IMR-90 (cell line): ENCODE results near the gene TCF12. TPM values are rescaled to one million over a fixed set of nuclear protein-coding genes. Genes with fewer than 3 reads are reported as not detected.

Source experiments
- ATAC-seq: fragments of 200-7000 bp; cut with Tn5 transposase; 2 replicates; pipeline ENCODE4 v1.9.1; 2020; ENCODE audit warnings: low read depth, mild to moderate bottlenecking, moderate library complexity
- BruUV-seq: library from RNA; stranded (reverse); fragments of 400-500 nt; replicated peaks from 2 replicates; lab custom pipeline; 2021; lab: Mats Ljungman, UMichigan
- CTCF ChIA-PET: fragments of 300-600 bp; formaldehyde crosslinking; extraction: SDS; loops from one replicate; lab custom pipeline; 2021; ENCODE audit warnings: antibody characterized with exemption; lab: Yijun Ruan, JAX
- POLR2A ChIA-PET: fragments of 300-600 bp; sonication (Branson Sonifier 250); formaldehyde crosslinking; loops from one replicate; lab custom pipeline; 2022; ENCODE audit warnings: antibody characterized with exemption; ENCODE audit not compliant: unreplicated experiment; lab: Charles Lee
- DNase-seq: peaks from one replicate; pipeline ENCODE4 v3.0.0; 2013
- H2AFZ ChIP-seq: replicated peaks from 2 replicates; pipeline ENCODE3; 2013; ENCODE audit warnings: low read length, mild to moderate bottlenecking; ENCODE audit not compliant: poor library complexity
- H2AK5ac ChIP-seq: 2 replicates; pipeline ENCODE4 v1.6.1; 2013; ENCODE audit warnings: low read depth, low read length, inconsistent platforms
- H2AK9ac ChIP-seq: replicated peaks from 2 replicates; pipeline ENCODE3; 2013; ENCODE audit warnings: mild to moderate bottlenecking, low read depth, low read length, moderate library complexity; ENCODE audit not compliant: poor library complexity
- H2BK120ac ChIP-seq: 2 replicates; pipeline ENCODE4 v1.6.1; 2013; ENCODE audit warnings: low read depth, low read length, inconsistent platforms
- H2BK15ac ChIP-seq: 3 replicates; pipeline ENCODE4 v1.6.1; 2013; ENCODE audit warnings: low read depth, low read length, inconsistent platforms
- H2BK20ac ChIP-seq: 2 replicates; pipeline ENCODE4 v1.6.1; 2013; ENCODE audit warnings: low read depth, mild to moderate bottlenecking, inconsistent platforms, low read length, moderate library complexity
- H2BK5ac ChIP-seq: 2 replicates; pipeline ENCODE4 v1.6.1; 2013; ENCODE audit warnings: mild to moderate bottlenecking, low read depth, low read length, inconsistent platforms; ENCODE audit not compliant: poor library complexity, severe bottlenecking
- H3K14ac ChIP-seq: replicated peaks from 2 replicates; pipeline ENCODE4 v1.6.1; 2013; ENCODE audit warnings: low read depth, low read length, inconsistent platforms
- H3K18ac ChIP-seq: 2 replicates; pipeline ENCODE4 v1.6.1; 2013; ENCODE audit warnings: low read depth, low read length, control low read depth
- H3K23ac ChIP-seq: 2 replicates; pipeline ENCODE4 v1.6.1; 2013; ENCODE audit warnings: low read depth, low read length, inconsistent platforms
- H3K27ac ChIP-seq: 2 replicates; pipeline ENCODE4 v1.5.1; 2013; ENCODE audit warnings: mild to moderate bottlenecking, control low read depth, low read length; ENCODE audit not compliant: insufficient read depth
- H3K27me3 ChIP-seq: 2 replicates; pipeline ENCODE4 v1.6.1; 2013; ENCODE audit warnings: low read length; ENCODE audit not compliant: control insufficient read depth, insufficient read depth
- H3K36me3 ChIP-seq: 2 replicates; pipeline ENCODE4 v1.6.1; 2013; ENCODE audit warnings: low read length, mixed read lengths; ENCODE audit not compliant: control insufficient read depth, insufficient read depth
- H3K4ac ChIP-seq: 2 replicates; pipeline ENCODE4 v1.6.1; 2013; ENCODE audit warnings: low read depth, low read length, inconsistent platforms
- H3K4me1 ChIP-seq: 2 replicates; pipeline ENCODE4 v1.6.1; 2013; ENCODE audit warnings: low read length, mixed read lengths; ENCODE audit not compliant: control insufficient read depth, insufficient read depth
- H3K4me2 ChIP-seq: 2 replicates; pipeline ENCODE4 v1.6.1; 2013; ENCODE audit warnings: low read depth, mild to moderate bottlenecking, control low read depth, low read length, moderate library complexity
- H3K4me3 ChIP-seq: 2 replicates; pipeline ENCODE4 v1.5.1; 2013; ENCODE audit warnings: low read depth, mild to moderate bottlenecking, control low read depth, low read length, moderate library complexity; ENCODE audit not compliant: insufficient read depth
- H3K56ac ChIP-seq: 2 replicates; pipeline ENCODE4 v1.6.1; 2013; ENCODE audit warnings: low read length, inconsistent platforms; ENCODE audit not compliant: insufficient read depth; ENCODE audit errors: extremely low read depth
- H3K79me1 ChIP-seq, 2 experiments: 2 replicates each; pipeline ENCODE4 v1.6.1; 2013; ENCODE audit warnings: low read length in 2 of 2, inconsistent platforms in 1 of 2, low read depth in 1 of 2
- H3K9ac ChIP-seq: 2 replicates; pipeline ENCODE4 v1.6.1; 2013; ENCODE audit warnings: low read depth, low read length, control low read depth
- H3K9me1 ChIP-seq: 2 replicates; pipeline ENCODE4 v1.6.1; 2013; ENCODE audit warnings: low read length, inconsistent platforms; ENCODE audit not compliant: insufficient read depth
- H3K9me3 ChIP-seq: 2 replicates; pipeline ENCODE4 v1.6.1; 2013; ENCODE audit warnings: low read length; ENCODE audit not compliant: control insufficient read depth, insufficient read depth
- H4K20me1 ChIP-seq: 2 replicates; pipeline ENCODE4 v1.6.1; 2013; ENCODE audit warnings: low read length, inconsistent platforms; ENCODE audit not compliant: insufficient read depth
- H4K5ac ChIP-seq: 2 replicates; pipeline ENCODE4 v1.6.1; 2013; ENCODE audit warnings: mild to moderate bottlenecking, low read depth, low read length, control low read depth
- H4K8ac ChIP-seq, 2 experiments: 2 replicates each; pipeline ENCODE4 v1.6.1; 2013; ENCODE audit warnings: low read depth in 2 of 2, low read length in 2 of 2, control low read depth in 1 of 2, inconsistent platforms in 1 of 2
- H4K91ac ChIP-seq: 2 replicates; pipeline ENCODE4 v1.6.1; 2013; ENCODE audit warnings: low read depth, low read length, inconsistent platforms; ENCODE audit not compliant: insufficient read depth
- BHLHE40 ChIP-seq: fragments of 150-350 bp; IDR thresholded peaks from 2 replicates; pipeline ENCODE4 v1.6.1; 2016; ENCODE audit warnings: mild to moderate bottlenecking, low read depth, low read length
- CHD1 ChIP-seq: IDR thresholded peaks from 2 replicates; pipeline ENCODE4 v1.6.1; 2012; ENCODE audit warnings: low read depth, low read length, improper control_type of control experiment
- MAFK ChIP-seq: IDR thresholded peaks from 2 replicates; pipeline ENCODE4 v1.6.1; 2012; ENCODE audit warnings: low read depth, low read length, improper control_type of control experiment
- MAZ ChIP-seq: IDR thresholded peaks from 2 replicates; pipeline ENCODE4 v1.6.1; 2012; ENCODE audit warnings: low read depth, mild to moderate bottlenecking, low read length, improper control_type of control experiment, moderate library complexity, borderline replicate concordance
- MXI1 ChIP-seq: IDR thresholded peaks from 2 replicates; pipeline ENCODE4 v1.6.1; 2012; ENCODE audit warnings: low read depth, mild to moderate bottlenecking, low read length, moderate library complexity, borderline replicate concordance
- NFE2L2 ChIP-seq: fragments of 150-350 bp; IDR thresholded peaks from 2 replicates; pipeline ENCODE4 v1.6.1; 2016; ENCODE audit warnings: low read depth, mild to moderate bottlenecking, low read length
- POLR2A ChIP-seq: IDR thresholded peaks from 2 replicates; pipeline ENCODE4 v1.6.1; 2012; ENCODE audit warnings: mild to moderate bottlenecking, low read depth, low read length
- RAD21 ChIP-seq: IDR thresholded peaks from 2 replicates; pipeline ENCODE4 v1.6.1; 2012; ENCODE audit warnings: low read length, improper control_type of control experiment
- RCOR1 ChIP-seq: IDR thresholded peaks from 2 replicates; pipeline ENCODE4 v1.6.1; 2012; ENCODE audit warnings: mild to moderate bottlenecking, low read length, improper control_type of control experiment; ENCODE audit not compliant: insufficient replicate concordance
- RFX5 ChIP-seq: IDR thresholded peaks from 2 replicates; pipeline ENCODE4 v1.8.0; 2012; ENCODE audit warnings: low read depth, mild to moderate bottlenecking, low read length, moderate library complexity
- SMC3 ChIP-seq: fragments of 150-350 bp; IDR thresholded peaks from 2 replicates; pipeline ENCODE4 v1.6.1; 2016; ENCODE audit warnings: low read depth, mild to moderate bottlenecking, antibody characterized with exemption, low read length, moderate library complexity
- WGBS, 2 experiments: methylation state at CpG; one replicate each; pipeline versions ENCODE4 v1.1.5 to v1.1.7; 2013; ENCODE audit warnings: missing lambda C conversion rate in 2 of 2; ENCODE audit not compliant: insufficient read length in 1 of 2; ENCODE audit errors: extremely low coverage in 2 of 2; 5-methylcytosine and 5-hydroxymethylcytosine counted together
- dilution Hi-C: fragments of 300-500 bp; cut with HindIII; formaldehyde crosslinking; loops from one replicate; pipeline ENCODE4 v1.14.3; 2018; ENCODE audit warnings: low sequenced_read_pairs; ENCODE audit not compliant: unreplicated experiment
- in situ Hi-C: fragments of 300-500 bp; cut with MboI; formaldehyde crosslinking; loops from 3 replicates; pipeline ENCODE4 v1.14.3; 2019; ENCODE audit warnings: low sequenced_read_pairs, inconsistent platforms, mixed read lengths
- intact Hi-C: fragments of 100-400 bp; cut with micrococcal nuclease; formaldehyde crosslinking; loops from 2 replicates; pipeline ENCODE4 v1.10.0; 2022
- polyA plus RNA-seq, 3 experiments: library from polyadenylated mRNA; depleted of rRNA; stranded (reverse); fragments of >200 nt; gene quantifications; 2 replicates each; pipeline ENCODE4 v1.2.3, GENCODE V29; 2012; ENCODE audit warnings: low replicate concordance in 1 of 3
- total RNA-seq: library from RNA; depleted of rRNA; stranded (reverse); fragments of >200 nt; gene quantifications from 2 replicates; pipeline ENCODE4 v1.2.3, GENCODE V29; 2012

Gene TCF12
- total and polyA plus RNA-seq, 2 of the 4 experiments (the other 2 are of a cell fraction) = 79.4 to 160 TPM

DNA sequence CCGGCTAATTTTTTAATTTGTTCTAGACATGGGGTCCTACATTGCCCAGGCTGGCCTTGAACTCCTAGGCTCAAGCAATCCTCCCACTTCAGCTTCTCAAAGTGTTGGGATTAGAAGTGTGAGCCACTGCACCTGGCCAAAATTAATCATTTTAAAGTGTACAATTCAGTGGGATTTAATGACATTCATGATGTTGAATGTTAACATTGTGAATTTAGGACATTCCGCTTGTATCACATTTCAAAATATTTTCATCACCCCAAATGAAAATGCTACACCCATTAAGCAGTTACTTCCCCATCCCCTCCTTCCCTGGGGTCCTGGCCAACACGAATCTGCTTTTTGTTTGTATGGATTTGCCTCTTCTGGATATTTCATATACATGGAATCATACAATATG, 395.8 kb downstream of the TCF12 start:
- intact Hi-C loops = no loop called here
- ATAC-seq = no peak

More for the DNA sequence above, 395.8 kb downstream of the TCF12 start:
- Histone ChIP-seq H3K4me1 (no peaks in the 10 kb centered on the region), H3K27me3 (no peaks in the 10 kb centered on the region), H2AFZ (no peak overlapping the region), H3K27ac (no peak overlapping the region), H3K9ac (no peak overlapping the region), H3K4me2 (no peak overlapping the region), H3K36me3 (no peaks in the 10 kb centered on the region), H3K23ac (no peak overlapping the region), H2AK5ac (no peak overlapping the region), H4K5ac (no peak overlapping the region), H4K20me1 (no peaks in the 10 kb centered on the region), H3K18ac (no peak overlapping the region), H2BK120ac (no peak overlapping the region), H3K4me3 (no peak overlapping the region), H3K79me1 (no peaks in the 10 kb centered on the region), H4K8ac (no peak overlapping the region), H3K9me3 (no peaks in the 10 kb centered on the region), H3K4ac (no peak overlapping the region), H2BK20ac (no peak overlapping the region), H3K9me1 (no peaks in the 10 kb centered on the region), H4K91ac (no peak overlapping the region), H2AK9ac (no peak overlapping the region), H3K14ac (no peak overlapping the region), H3K56ac (no peak overlapping the region), H2BK15ac (no peak overlapping the region), H2BK5ac (no peak overlapping the region)
- TF ChIP-seq RAD21 (no peak), CHD1 (no peak), NFE2L2 (no peak), MXI1 (no peak), MAZ (no peak), RCOR1 (no peak), SMC3 (no peak), MAFK (no peak), BHLHE40 (no peak), RFX5 (no peak), POLR2A (no peak)
- dilution Hi-C loops = no loop called here
- in situ Hi-C loops = no loop called here
- no CpG with 5 or more reads among the region's 3 CpGs for WGBS, 2 experiments
- no peak for DNase-seq
- ChIA-PET POLR2A (no interaction called here), CTCF (interaction anchor here (1.0 kb wide), 1 partner anchor 8 kb away, joined by 3 read pairs; no protein-coding TSS in a partner anchor)
- BruUV-seq = no TSS peak
